A673 (cell line): ENCODE results near the gene WNT11.

Experiments used
- EZH2 ChIP-seq: fragments of 200-600 bp; sonication (generic); IDR thresholded peaks from 2 replicates; pipeline ENCODE4 v1.6.1; 2017; ENCODE audit warnings: borderline replicate concordance, low read depth, mild to moderate bottlenecking, mixed read lengths, antibody characterized with exemption, low read length; ENCODE audit not compliant: poor library complexity, severe bottlenecking
- TF ChIP-seq, protein P1 (sequence below): fragments of 300-800, 200-600 bp; sonication (generic); conservative IDR thresholded peaks from 2 replicates; pipeline ENCODE4 v1.5.1; 2017; ENCODE audit warnings: low read depth, mild to moderate bottlenecking, antibody characterized with exemption, low read length, moderate library complexity, mixed read lengths

GRCh38 chr11:76240161-76240540, 33.8 kb upstream of the WNT11 start:
- TF ChIP-seq, protein P1, sequence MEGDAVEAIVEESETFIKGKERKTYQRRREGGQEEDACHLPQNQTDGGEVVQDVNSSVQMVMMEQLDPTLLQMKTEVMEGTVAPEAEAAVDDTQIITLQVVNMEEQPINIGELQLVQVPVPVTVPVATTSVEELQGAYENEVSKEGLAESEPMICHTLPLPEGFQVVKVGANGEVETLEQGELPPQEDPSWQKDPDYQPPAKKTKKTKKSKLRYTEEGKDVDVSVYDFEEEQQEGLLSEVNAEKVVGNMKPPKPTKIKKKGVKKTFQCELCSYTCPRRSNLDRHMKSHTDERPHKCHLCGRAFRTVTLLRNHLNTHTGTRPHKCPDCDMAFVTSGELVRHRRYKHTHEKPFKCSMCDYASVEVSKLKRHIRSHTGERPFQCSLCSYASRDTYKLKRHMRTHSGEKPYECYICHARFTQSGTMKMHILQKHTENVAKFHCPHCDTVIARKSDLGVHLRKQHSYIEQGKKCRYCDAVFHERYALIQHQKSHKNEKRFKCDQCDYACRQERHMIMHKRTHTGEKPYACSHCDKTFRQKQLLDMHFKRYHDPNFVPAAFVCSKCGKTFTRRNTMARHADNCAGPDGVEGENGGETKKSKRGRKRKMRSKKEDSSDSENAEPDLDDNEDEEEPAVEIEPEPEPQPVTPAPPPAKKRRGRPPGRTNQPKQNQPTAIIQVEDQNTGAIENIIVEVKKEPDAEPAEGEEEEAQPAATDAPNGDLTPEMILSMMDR = no peak
- no peak for TF ChIP-seq EZH2
